Heart right ventricle (tissue), 16 donors: ENCODE data around the gene TEAD1. TPM values are rescaled to one million over a fixed set of nuclear protein-coding genes. Genes with fewer than 3 reads are reported as not detected.

Experiments used
- ATAC-seq, 8 donors: fragments of 200-7000 bp; cut with Tn5 transposase; one replicate each; pipeline ENCODE4 v1.9.1; 2020; ENCODE audit warnings: mild to moderate bottlenecking in 8 of 8, moderate library complexity in 8 of 8, moderate number of reproducible peaks in 1 of 8
- DNase-seq, 2 donors: peaks; one replicate each; pipeline ENCODE4 v3.0.0-alpha.2; 2020
- H3K27ac ChIP-seq, 10 donors: fragments of 200-600 bp; sonication (generic) in 2 of 10; one replicate each; pipeline versions ENCODE4 v1.5.0 to v1.8.0; 2020 to 2022; ENCODE audit warnings: mild to moderate bottlenecking in 3 of 10
- H3K27me3 ChIP-seq, 7 donors: fragments of 200-600 bp; one replicate each; pipeline ENCODE4 v1.8.0; 2021 to 2022; ENCODE audit warnings: mild to moderate bottlenecking in 2 of 7
- H3K36me3 ChIP-seq, 9 donors: fragments of 200-600 bp; sonication (generic) in 1 of 9; one replicate each; pipeline versions ENCODE4 v1.5.0 to v1.8.0; 2020 to 2022; ENCODE audit warnings: mild to moderate bottlenecking in 2 of 9
- H3K4me1 ChIP-seq, 9 donors: fragments of 200-600 bp; sonication (generic) in 1 of 9; one replicate each; pipeline versions ENCODE4 v1.5.0 to v1.8.0; 2020 to 2022; ENCODE audit warnings: mild to moderate bottlenecking in 4 of 9
- H3K4me3 ChIP-seq, 10 donors: fragments of 200-600 bp; sonication (generic) in 2 of 10; one replicate each; pipeline versions ENCODE4 v1.5.0 to v1.8.0; 2020 to 2022; ENCODE audit warnings: mild to moderate bottlenecking in 7 of 10, moderate library complexity in 2 of 10
- H3K9me3 ChIP-seq, 11 donors: fragments of 200-600 bp in 10 of 11; sonication (generic) in 2 of 11; one replicate each; pipeline versions ENCODE4 v1.5.0 to v1.8.0; 2013 to 2022; ENCODE audit warnings: mild to moderate bottlenecking in 2 of 11, control low read depth in 1 of 11, moderate library complexity in 1 of 11
- CTCF ChIP-seq, 9 donors: fragments of 200-600 bp; sonication (generic) in 2 of 9; IDR thresholded peaks; one replicate each; pipeline versions ENCODE4 v1.5.0 to v1.8.0; 2021 to 2022; ENCODE audit warnings: antibody characterized with exemption in 9 of 9, mild to moderate bottlenecking in 5 of 9, moderate library complexity in 1 of 9
- WGBS, 2 donors: extraction: QIAGEN DNeasy Blood & Tissue Kit; methylation state at CpG; one replicate each; pipeline ENCODE4 v1.1.7; 2013; ENCODE audit warnings: inconsistent platforms in 1 of 2; 5-methylcytosine and 5-hydroxymethylcytosine counted together
- intact Hi-C, 10 donors: fragments of 100-400 bp; cut with DNase I; formaldehyde crosslinking; loops; one replicate each; pipeline versions ENCODE4 v1.11.1 to v1.14.2; 2022
- polyA plus RNA-seq, 2 donors: library from polyadenylated mRNA; stranded (reverse); fragments of 200-250 nt; gene quantifications; one replicate each; pipeline ENCODE4 v1.2.3, GENCODE V29; 2013
- total RNA-seq, 10 donors: library from RNA; stranded (reverse); fragmentation: NEBNext Ultra II Directional in 3 of 10; extraction: Animal tissue kit (Norgen Biotek cat#: 25700) in 3 of 10; gene quantifications; one replicate each; pipeline versions ENCODE4 v1.2.1 to v1.2.4, GENCODE V29; 2021 to 2023
- donor health status: Arrhythmogenic right ventricular cardiomyopathy.
- donor health status: ischemic (EF 13 %, LVEDD 7.1; RV severe dilation, severe dysfunction).
- donor health status: healthy with polysubstance abuse.
- donor health status: DM: no; HTN: yes; CAD: no.
- donor health status: DM: no; HTN: no; CAD: no.
- donor health status: ischemic (EF 25% LVEDD 6.9; RV normal size, moderate dysfunction).
- donor health status: ischemic (EF 25% LVEDD 5.7; RV mildly dilated, moderate dysfunction).
- donor health status: healthy.
- donor health status: DM: yes; HTN: yes; CAD: no.
- donor health status: Ischemic cardiomyopathy.
- donor health status: ischemic (EF 35%, LVEDD 5.7; RV mildly dilated, moderate dysfunction).
- donor health status: nonischemic (EF 11% LVEDD 7.7; RV severe dilation, severe dysfunction).
- donor health status: DM: yes; HTN: yes; CAD: no.
- donor health status: PGD.
- donor health status: ischemic (EF 29% LVEDD 5.4; RV normal size, mild dysfunction).
- donor health status: nonischemic (EF 23%, LVEDD 6.1; RV moderate dilation, normal function).

Gene TEAD1
- total and polyA plus RNA-seq, 12 donors = 12.7 to 138 (median 116) TPM

GRCh38 chr11:12831471-12832202 lies 157.4 kb downstream of the TEAD1 start:
- TF ChIP-seq CTCF (IDR thresholded peaks at IDR 0.05) = no peak
- no peak overlapping the region for H3K4me3 ChIP-seq
- DNase-seq (no peak), ATAC-seq (no peak)
- H3K4me1 ChIP-seq = peaks cover 3 to 42% (median 29%) of the 10 kb centered on the region in 9 donors
- no peak overlapping the region for H3K27ac ChIP-seq
- no peaks in the 10 kb centered on the region for H3K9me3 ChIP-seq
- peaks cover 0 to 21% (median 0%) of the 10 kb centered on the region in 7 donors for H3K27me3 ChIP-seq
- intact Hi-C loops = no loop called here
- 80 to 83% methylated on average over 5 of the region's 5 CpGs for WGBS, 2 donors
- H3K36me3 ChIP-seq = no peaks in the 10 kb centered on the region

GRCh38 chr11:12832480-12833224 lies 158.4 kb downstream of the TEAD1 start:
- no peak for DNase-seq
- no peak for TF ChIP-seq CTCF (IDR thresholded peaks at IDR 0.05)
- intact Hi-C loops = no loop called here
- H3K27me3 ChIP-seq = peaks cover 0 to 21% (median 0%) of the 10 kb centered on the region in 7 donors
- no peaks in the 10 kb centered on the region for H3K36me3 ChIP-seq
- no peaks in the 10 kb centered on the region for H3K9me3 ChIP-seq
- H3K4me3 ChIP-seq = no peak overlapping the region
- peaks cover 1 to 32% (median 21%) of the 10 kb centered on the region in 9 donors for H3K4me1 ChIP-seq
- no peak for ATAC-seq
- no peak overlapping the region for H3K27ac ChIP-seq
- WGBS, 2 donors = 64 to 65% methylated on average over 2 of the region's 2 CpGs

- no peak overlapping the region for H3K27ac ChIP-seq
- 92 to 94% methylated on average over 2 of the region's 2 CpGs for WGBS, 2 donors
- no peak overlapping the region for H3K4me3 ChIP-seq
These were observed 159.9 kb downstream of the TEAD1 start for GRCh38 chr11:12834166-12834565.

More at GRCh38 chr11:12834166-12834565, 159.9 kb downstream of the TEAD1 start:
- TF ChIP-seq CTCF (IDR thresholded peaks at IDR 0.05) = no peak
- ATAC-seq (no peak), DNase-seq (no peak)
- Histone ChIP-seq H3K27me3 (peaks cover 0 to 8% (median 0%) of the 10 kb centered on the region in 7 donors), H3K9me3 (no peaks in the 10 kb centered on the region), H3K36me3 (no peaks in the 10 kb centered on the region), H3K4me1 (peaks cover 0 to 18% (median 9%) of the 10 kb centered on the region in 9 donors)
- intact Hi-C loops = no loop called here
